GM12891 (cell line): ENCODE results near the gene TRIM65.
"Not testable (repeated sequence)": the region's sequence is repeated elsewhere in the genome, so short reads cannot be mapped to it uniquely, and the experiment has no call there.

ENCODE experiments used
- POLR2A ChIP-seq: IDR thresholded peaks from 2 replicates; pipeline ENCODE4 v1.6.1; 2011; ENCODE audit warnings: low read depth, low read length, control low read depth
- POLR2AphosphoS5 ChIP-seq: IDR thresholded peaks from 2 replicates; pipeline ENCODE4 v1.6.1; 2011; ENCODE audit warnings: low read depth, low read length, control low read depth
- SPI1 ChIP-seq: IDR thresholded peaks from 2 replicates; pipeline ENCODE4 v1.6.1; 2011; ENCODE audit warnings: low read depth, low read length, control low read depth
- TAF1 ChIP-seq: IDR thresholded peaks from 2 replicates; pipeline ENCODE4 v1.6.1; 2011; ENCODE audit warnings: low read depth, low read length, control low read depth

GRCh38 chr17:75851693-75851991, 45.1 kb downstream of the TRIM65 start:
- TF ChIP-seq POLR2A, TAF1, POLR2AphosphoS5, SPI1: not testable (repeated sequence)
